AG04450 (cell line): ENCODE results near the gene TNP2. TPM values are rescaled to one million over a fixed set of nuclear protein-coding genes. Genes with fewer than 3 reads are reported as not detected.

Experiments
- CTCF ChIA-PET: fragments of 300-600, 350-600 bp; formaldehyde crosslinking; extraction: SDS; loops from one replicate; lab custom pipeline; 2022; ENCODE audit warnings: antibody characterized with exemption, inconsistent platforms; lab: Charles Lee
- POLR2A ChIA-PET: fragments of 350-600 bp; formaldehyde crosslinking; extraction: SDS; loops from one replicate; lab custom pipeline; 2021; ENCODE audit warnings: antibody characterized with exemption, inconsistent platforms; lab: Yijun Ruan, JAX
- DNase-seq: peaks from one replicate; pipeline ENCODE4 v3.0.0-alpha.2; 2011; ENCODE audit warnings: low read depth, low spot score
- H3K27ac ChIP-seq: one replicate; pipeline ENCODE4 v1.5.1; 2012; ENCODE audit warnings: low read depth, low read length, control low read depth
- H3K27me3 ChIP-seq: one replicate; pipeline ENCODE4 v1.6.0; 2012; ENCODE audit warnings: low read length; ENCODE audit not compliant: control insufficient read depth, insufficient read depth
- H3K4me3 ChIP-seq: 2 replicates; pipeline ENCODE4 v1.5.1; 2011; ENCODE audit warnings: mild to moderate bottlenecking, low read depth, low read length, control low read depth
- H3K9me3 ChIP-seq: 2 replicates; pipeline ENCODE4 v1.5.1; 2012; ENCODE audit warnings: low read length; ENCODE audit not compliant: control insufficient read depth, insufficient read depth
- polyA plus RNA-seq: library from polyadenylated mRNA; depleted of rRNA; stranded (reverse); fragments of >200 nt; gene quantifications from 2 replicates; pipeline ENCODE4 v1.2.3, GENCODE V29; 2011
- TF ChIP-seq, protein P1 (sequence below): IDR thresholded peaks from 2 replicates; pipeline ENCODE4 v1.5.1; 2011; ENCODE audit warnings: low read depth, low read length, control low read depth, inconsistent platforms

The TNP2 gene
- polyA plus RNA-seq, 1 experiment: not detected

GRCh38 chr16:11306381-11306780, 37.3 kb upstream of the TNP2 start:
- Histone ChIP-seq H3K9me3 (no peaks in the 10 kb centered on the region; the same call in 1 of the 2 replicates), H3K27me3 (no peaks in the 10 kb centered on the region), H3K4me3 (no peak overlapping the region), H3K27ac (no peak overlapping the region)
- TF ChIP-seq, protein P1, sequence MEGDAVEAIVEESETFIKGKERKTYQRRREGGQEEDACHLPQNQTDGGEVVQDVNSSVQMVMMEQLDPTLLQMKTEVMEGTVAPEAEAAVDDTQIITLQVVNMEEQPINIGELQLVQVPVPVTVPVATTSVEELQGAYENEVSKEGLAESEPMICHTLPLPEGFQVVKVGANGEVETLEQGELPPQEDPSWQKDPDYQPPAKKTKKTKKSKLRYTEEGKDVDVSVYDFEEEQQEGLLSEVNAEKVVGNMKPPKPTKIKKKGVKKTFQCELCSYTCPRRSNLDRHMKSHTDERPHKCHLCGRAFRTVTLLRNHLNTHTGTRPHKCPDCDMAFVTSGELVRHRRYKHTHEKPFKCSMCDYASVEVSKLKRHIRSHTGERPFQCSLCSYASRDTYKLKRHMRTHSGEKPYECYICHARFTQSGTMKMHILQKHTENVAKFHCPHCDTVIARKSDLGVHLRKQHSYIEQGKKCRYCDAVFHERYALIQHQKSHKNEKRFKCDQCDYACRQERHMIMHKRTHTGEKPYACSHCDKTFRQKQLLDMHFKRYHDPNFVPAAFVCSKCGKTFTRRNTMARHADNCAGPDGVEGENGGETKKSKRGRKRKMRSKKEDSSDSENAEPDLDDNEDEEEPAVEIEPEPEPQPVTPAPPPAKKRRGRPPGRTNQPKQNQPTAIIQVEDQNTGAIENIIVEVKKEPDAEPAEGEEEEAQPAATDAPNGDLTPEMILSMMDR: no peak
- no peak for DNase-seq
- ChIA-PET POLR2A (no interaction called here), CTCF (no interaction called here)

DNA sequence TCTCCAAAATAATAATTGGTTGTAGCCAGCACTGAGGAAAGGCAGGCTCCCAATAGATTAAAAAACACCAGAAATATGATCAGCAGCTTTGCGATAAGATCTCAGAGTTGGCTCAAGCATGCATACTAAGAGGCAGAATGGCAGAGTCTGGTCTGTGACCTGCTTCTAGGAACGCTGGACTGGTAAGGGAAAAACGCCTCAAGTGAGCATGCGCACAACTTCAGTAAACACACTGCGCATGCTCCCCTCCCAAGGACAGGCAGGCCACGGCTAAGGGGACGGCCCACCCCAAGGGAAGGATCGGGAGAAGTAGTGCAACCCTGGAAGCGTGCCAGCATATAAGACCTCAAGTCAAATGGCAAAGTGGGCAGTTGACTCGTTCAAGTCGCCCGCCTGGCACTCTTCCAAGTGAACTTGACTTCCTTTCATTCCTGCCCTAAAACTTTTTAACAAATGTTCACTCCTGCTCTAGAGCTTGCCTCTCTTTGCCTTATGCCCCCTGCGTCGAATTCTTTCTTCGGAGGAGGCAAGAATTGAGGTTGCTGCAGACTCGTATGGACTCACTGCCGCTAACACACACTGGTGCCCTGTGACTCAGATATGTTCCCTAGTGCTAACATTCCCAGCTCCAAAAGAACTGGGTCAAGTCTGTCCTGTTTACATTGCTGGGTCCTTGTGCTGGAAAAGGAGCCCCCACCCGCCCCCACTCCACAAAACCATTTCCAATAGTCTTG, 34.4 kb upstream of the TNP2 start:
- DNase-seq: no peak
- ChIA-PET POLR2A (interaction anchor here (0.6 kb wide), 1 partner anchor 226 kb away, joined by 3 read pairs; no protein-coding TSS in a partner anchor), CTCF (no interaction called here)
- H3K9me3 ChIP-seq: no peaks in the 10 kb centered on the region; the same call in 1 of the 2 replicates
- H3K27me3 ChIP-seq: no peaks in the 10 kb centered on the region
- TF ChIP-seq, protein P1: no peak
- H3K4me3 ChIP-seq: no peak overlapping the region
- H3K27ac ChIP-seq: no peak overlapping the region

- TF ChIP-seq, protein P1: no peak
- DNase-seq: no peak
- Histone ChIP-seq H3K27me3 (no peaks in the 10 kb centered on the region), H3K4me3 (no peak overlapping the region), H3K27ac (no peak overlapping the region), H3K9me3 (no peaks in the 10 kb centered on the region; the same call in 1 of the 2 replicates)
- ChIA-PET CTCF (no interaction called here), POLR2A (no interaction called here)
These were observed 33.9 kb upstream of the TNP2 start for GRCh38 chr16:11302977-11303376.

- CTCF ChIA-PET: interaction anchor here (0.7 to 1.6 kb wide), 2 partner anchors 42 to 44 kb away, joined by 3 to 6 read pairs; no protein-coding TSS in a partner anchor
- no peak for DNase-seq
These were observed 32.7 kb upstream of the TNP2 start for GRCh38 chr16:11301645-11302501.

More at GRCh38 chr16:11301645-11302501, 32.7 kb upstream of the TNP2 start:
- Histone ChIP-seq H3K9me3 (no peaks in the 10 kb centered on the region; the same call in 1 of the 2 replicates), H3K27me3 (no peaks in the 10 kb centered on the region), H3K4me3 (no peak overlapping the region), H3K27ac (no peak overlapping the region)
- TF ChIP-seq, protein P1: no peak
- POLR2A ChIA-PET: no interaction called here
